HEK293T (cell line): ENCODE data around the gene USP30.

Experiments
- ARNT ChIP-seq: fragments of 450-650 bp; IDR thresholded peaks from 2 replicates; pipeline ENCODE4 v1.6.1; 2017; ENCODE audit warnings: mild to moderate bottlenecking
- BHLHE40 ChIP-seq: fragments of 450-650 bp; IDR thresholded peaks from 2 replicates; pipeline ENCODE4 v1.6.1; 2016; ENCODE audit warnings: mild to moderate bottlenecking, moderate library complexity, borderline replicate concordance
- CTBP1 ChIP-seq: fragments of 450-650 bp; IDR thresholded peaks from 2 replicates; pipeline ENCODE4 v1.6.1; 2016; ENCODE audit warnings: borderline replicate concordance
- ELF4 ChIP-seq: fragments of 450-650 bp; IDR thresholded peaks from 2 replicates; pipeline ENCODE4 v1.6.1; 2017; ENCODE audit warnings: antibody characterized with exemption
- FOXA1 ChIP-seq: fragments of 450-650 bp; IDR thresholded peaks from 2 replicates; pipeline ENCODE4 v1.6.1; 2016; ENCODE audit warnings: mild to moderate bottlenecking
- FOXK2 ChIP-seq: fragments of 450-650 bp; IDR thresholded peaks from 2 replicates; pipeline ENCODE4 v1.6.1; 2016; ENCODE audit warnings: mild to moderate bottlenecking
- FOXM1 ChIP-seq: fragments of 450-650 bp; IDR thresholded peaks from 2 replicates; pipeline ENCODE4 v1.6.1; 2017; ENCODE audit warnings: mild to moderate bottlenecking, borderline replicate concordance
- L3MBTL2 ChIP-seq: fragments of 450-650 bp; conservative IDR thresholded peaks from 2 replicates; pipeline ENCODE4 v1.6.1; 2016; ENCODE audit warnings: mild to moderate bottlenecking
- NFRKB ChIP-seq: fragments of 450-650 bp; IDR thresholded peaks from 2 replicates; pipeline ENCODE4 v1.6.1; 2016; ENCODE audit warnings: mild to moderate bottlenecking, moderate library complexity
- PKNOX1 ChIP-seq: fragments of 450-650 bp; IDR thresholded peaks from 2 replicates; pipeline ENCODE4 v1.6.1; 2016
- SP1 ChIP-seq: fragments of 450-650 bp; IDR thresholded peaks from 2 replicates; pipeline ENCODE4 v1.6.1; 2017
- SUZ12 ChIP-seq: fragments of 450-650 bp; IDR thresholded peaks from 2 replicates; pipeline ENCODE4 v1.6.1; 2016; ENCODE audit warnings: mild to moderate bottlenecking
- TARDBP ChIP-seq: fragments of 450-650 bp; IDR thresholded peaks from 2 replicates; pipeline ENCODE4 v1.6.1; 2016

GRCh38 chr12:109010259-109010658 is 42.1 kb upstream of the USP30 start:
- TF ChIP-seq ELF4 (no peak), BHLHE40 (no peak), SUZ12 (no peak), NFRKB (no peak), CTBP1 (no peak), SP1 (no peak), FOXM1 (no peak), FOXA1 (no peak), FOXK2 (no peak), TARDBP (no peak), PKNOX1 (no peak), ARNT (no peak), L3MBTL2 (no peak)
